ENCODE data around the gene TMUB2. TPM values are rescaled to one million over a fixed set of nuclear protein-coding genes. Genes with fewer than 3 reads are reported as not detected.

TMUB2 gene
- total RNA-seq, 1 experiment from 2014 or later = 25.1 TPM

- TF ChIP-seq REST (IDR thresholded peaks at IDR 0.05; ENCODE audit: low read depth) (no peak), POLR2AphosphoS5 (IDR thresholded peaks at IDR 0.05; ENCODE audit: low read depth, low read length) (peak; percentile 49; the same call in 1 of the 2 replicates), YY1 (IDR thresholded peaks at IDR 0.05; ENCODE audit: extremely low read depth, insufficient replicate concordance, low read depth, low read length) (peak; percentile 50)
These were observed 35.5 kb downstream of the TMUB2 start (continued) for GRCh38 chr17:44222112-44222869.

GRCh38 chr17:44223541-44224071 is 36.8 kb downstream of the TMUB2 start:
- ATAC-seq (no peak), DNase-seq (ENCODE audit: low read depth, low spot score) (no peak)
- no peaks in the 10 kb centered on the region for H3K36me3 ChIP-seq (ENCODE audit: control insufficient read depth in 1 of 2, insufficient read depth in 2 of 2, low read length in 2 of 2)
- H3K4me1 ChIP-seq (ENCODE audit: control insufficient read depth in 1 of 2, insufficient read depth in 2 of 2, low read length in 2 of 2) = peaks cover 22 to 29% of the 10 kb centered on the region in 2 experiments
- H3K9ac ChIP-seq (ENCODE audit: low read length) = no peak overlapping the region
- RAD21 ChIA-PET (ENCODE audit: low non-redundant PET in 1 of 2, low total read pairs in 2 of 2, uncharacterized antibody in 2 of 2, unreplicated experiment in 2 of 2) = no interaction called here
- TF ChIP-seq SP1 (IDR thresholded peaks at IDR 0.05; ENCODE audit: low read depth) (peak; percentile 34; the same call in 1 of the 2 replicates), YY1 (IDR thresholded peaks at IDR 0.05; ENCODE audit: extremely low read depth, insufficient replicate concordance, low read depth, low read length) (no peak), ZFX (IDR thresholded peaks at IDR 0.05) (no peak)
- H3K4me2 ChIP-seq (ENCODE audit: low read length) = peak overlapping the region; percentile 90
- no peaks in the 10 kb centered on the region for H3K27me3 ChIP-seq (ENCODE audit: insufficient read depth, low read length)
- H4K20me1 ChIP-seq (ENCODE audit: insufficient read depth) = no peaks in the 10 kb centered on the region
- CTCF ChIA-PET = interaction anchor here (1.1 to 1.3 kb wide), 2 partner anchors 13 to 107 kb away, joined by 3 to 4 read pairs; no protein-coding TSS in a partner anchor
- H3K27ac ChIP-seq (ENCODE audit: low read depth, low read length) = peak overlapping the region; percentile 100; the same call in 1 of the 2 replicates
- H3K4me3 ChIP-seq (replicated peaks in 1 of 2; ENCODE audit: low read depth in 1 of 2, low read length in 2 of 2) = no peak overlapping the region
- POLR2A ChIA-PET = interaction anchor here (1.0 kb wide), 1 partner anchor 103 kb away, joined by 4 read pairs; no protein-coding TSS in a partner anchor
- no peaks in the 10 kb centered on the region for H3K9me3 ChIP-seq (ENCODE audit: control insufficient read depth in 1 of 2, insufficient read depth in 1 of 2, low read depth in 1 of 2, low read length in 2 of 2)
- H3K9me2 ChIP-seq (ENCODE audit: insufficient read depth) = no peaks in the 10 kb centered on the region
- H2AFZ ChIP-seq (ENCODE audit: low read depth, low read length, poor library complexity, severe bottlenecking) = no peak overlapping the region
- H3K79me2 ChIP-seq (ENCODE audit: insufficient read depth, low read length) = peaks cover 7% of the 10 kb centered on the region
- BruUV-seq (replicated peaks) = TSS peak; percentile 41
- intact Hi-C loops (cut with micrococcal nuclease) = no loop called here
